NCI-H2227 treated with DMSO at 0.1 percent for 48 hours (cell line): ENCODE measurements around the gene SLA2.

Source experiments
- DNase-seq: peaks from one replicate; lab custom pipeline; 2025; lab: John Stamatoyannopoulos, UW

The SLA2 gene

GRCh38 chr20:36607586-36608387, 38.2 kb downstream of the SLA2 start:
- no peak for DNase-seq

DNA sequence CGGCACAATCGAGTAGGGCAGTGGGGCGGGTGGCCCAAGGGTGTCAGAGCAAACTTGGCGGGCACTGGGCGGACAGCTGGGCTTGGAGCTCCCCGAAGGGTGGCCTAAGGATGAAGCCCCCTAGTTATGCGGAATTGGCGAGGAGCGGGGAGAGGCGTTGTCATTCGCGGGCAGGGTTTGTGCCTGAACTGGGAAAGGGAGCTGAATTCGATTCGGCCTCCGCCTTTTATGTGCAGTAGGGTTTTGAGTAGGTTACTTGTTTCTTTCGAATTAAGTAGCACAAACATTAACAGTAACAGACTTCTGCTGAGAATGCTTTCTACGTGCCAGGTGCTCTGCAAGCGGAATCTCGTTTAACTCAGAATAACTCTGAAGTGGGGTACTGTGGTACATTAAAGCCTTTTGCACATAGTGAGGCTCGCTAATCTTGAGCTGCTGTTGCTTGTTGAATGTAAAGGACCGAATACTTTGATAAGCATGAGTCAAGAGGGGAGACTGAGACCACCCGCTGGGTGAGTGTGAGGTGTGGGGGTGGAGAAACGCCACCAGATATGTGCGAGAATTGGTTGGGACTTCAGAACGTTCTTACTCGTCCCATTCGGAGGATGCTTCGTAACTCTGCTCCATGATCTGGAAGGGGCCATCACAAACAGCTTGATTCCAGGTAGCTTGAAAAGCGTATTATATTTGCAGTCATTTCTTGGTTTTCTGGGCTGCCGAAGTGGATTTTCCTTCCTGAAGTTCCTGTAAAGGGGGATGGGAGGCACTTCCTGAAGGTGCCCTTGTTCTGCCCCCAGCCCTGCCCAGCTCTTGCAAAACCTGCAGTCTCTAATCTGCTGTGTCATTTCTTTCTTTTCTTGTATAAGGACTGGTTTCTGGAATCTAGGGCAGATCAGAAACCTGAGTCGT, 39.6 kb downstream of the SLA2 start:
- no peak for DNase-seq

GRCh38 chr20:36605399-36606157, 40.4 kb downstream of the SLA2 start, which contains the start of gene RAB5IF:
TSS of gene RAB5IF (plus strand) at chr20:36605779. CDS start at chr20:36605952, 173 bp downstream.
- DNase-seq = peak; percentile 98

DNA sequence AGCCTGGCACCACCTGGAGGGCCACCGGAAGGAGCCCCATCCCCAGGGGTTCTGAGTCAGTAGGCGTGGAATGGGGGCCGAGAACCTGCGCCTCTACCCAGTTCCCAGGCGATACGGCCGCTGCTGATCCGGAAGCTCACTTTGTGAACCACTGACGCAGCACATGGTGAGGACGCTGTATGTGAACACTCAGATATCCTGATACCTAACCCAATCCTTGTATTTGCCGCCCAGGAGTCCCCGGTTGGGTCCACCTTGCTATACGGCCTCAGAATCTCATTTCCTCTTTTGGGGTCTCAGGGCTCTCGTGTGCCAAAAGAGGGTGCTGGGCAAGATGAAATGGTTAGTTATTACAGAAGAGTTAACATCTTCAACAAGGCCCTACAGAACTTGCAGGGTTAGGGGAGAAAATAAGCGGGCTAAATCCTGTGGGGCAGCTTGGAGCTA, 41.0 kb downstream of the SLA2 start:
- DNase-seq = no peak

DNA sequence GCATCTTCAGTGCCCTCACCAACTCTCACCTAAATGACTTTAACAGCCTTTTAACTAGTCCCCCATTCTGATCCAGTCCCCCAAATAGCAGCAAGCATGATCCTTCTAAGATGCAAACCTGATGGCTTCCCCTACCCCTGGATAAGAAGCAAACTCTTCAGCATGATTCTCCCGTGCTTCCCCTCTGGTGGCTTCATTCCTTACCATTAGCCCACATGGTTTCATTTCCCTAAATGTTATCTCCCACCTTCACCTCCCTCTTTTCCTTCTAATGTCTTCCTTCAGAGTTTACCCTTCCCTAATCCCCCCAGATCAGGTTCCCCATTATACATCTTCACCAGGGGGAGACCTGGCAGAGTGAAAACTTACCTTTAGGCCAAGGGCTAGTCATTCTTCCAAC, 44.5 kb downstream of the SLA2 start:
- no peak for DNase-seq

GRCh38 chr20:36599912-36600345, 46.1 kb downstream of the SLA2 start:
- no peak for DNase-seq

GRCh38 chr20:36593347-36593929, 52.6 kb downstream of the SLA2 start:
- no peak for DNase-seq

- DNase-seq = no peak
Observed at GRCh38 chr20:36591854-36592641, 53.9 kb downstream of the SLA2 start.

GRCh38 chr20:36591281-36591680, 54.7 kb downstream of the SLA2 start:
- no peak for DNase-seq

DNA sequence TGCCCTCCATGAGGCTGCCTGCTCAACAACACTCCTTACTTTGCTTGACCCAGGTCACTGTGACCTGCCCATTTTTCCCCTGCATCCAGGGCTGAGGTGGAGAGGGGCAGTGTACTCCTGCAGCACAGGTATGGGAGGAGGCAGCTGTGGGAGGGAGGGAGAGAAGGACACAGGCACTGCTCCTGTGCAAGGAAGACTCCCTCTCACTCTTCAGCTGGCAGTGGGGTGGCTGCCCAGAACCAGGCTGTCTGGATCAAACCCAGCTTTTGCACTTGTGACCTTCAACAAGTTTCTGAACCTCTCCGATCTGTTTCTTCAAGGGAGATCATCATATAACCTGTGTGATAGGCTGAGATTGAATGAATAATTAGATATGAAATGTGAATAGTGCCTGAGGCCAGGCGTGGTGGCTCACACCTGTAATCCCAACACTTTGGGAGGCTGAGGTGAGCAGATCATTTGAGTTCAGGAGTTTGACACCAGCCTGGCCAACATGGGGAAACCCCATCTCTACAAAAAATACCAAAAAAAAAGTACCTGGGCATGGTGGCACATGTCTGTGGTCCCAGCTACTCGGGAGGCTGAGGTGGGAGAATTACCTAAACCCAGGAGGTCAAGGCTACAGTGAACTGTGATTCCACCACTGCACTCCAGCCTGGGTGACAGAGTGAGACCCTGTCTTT, 58.5 kb downstream of the SLA2 start:
- DNase-seq = no peak

DNA sequence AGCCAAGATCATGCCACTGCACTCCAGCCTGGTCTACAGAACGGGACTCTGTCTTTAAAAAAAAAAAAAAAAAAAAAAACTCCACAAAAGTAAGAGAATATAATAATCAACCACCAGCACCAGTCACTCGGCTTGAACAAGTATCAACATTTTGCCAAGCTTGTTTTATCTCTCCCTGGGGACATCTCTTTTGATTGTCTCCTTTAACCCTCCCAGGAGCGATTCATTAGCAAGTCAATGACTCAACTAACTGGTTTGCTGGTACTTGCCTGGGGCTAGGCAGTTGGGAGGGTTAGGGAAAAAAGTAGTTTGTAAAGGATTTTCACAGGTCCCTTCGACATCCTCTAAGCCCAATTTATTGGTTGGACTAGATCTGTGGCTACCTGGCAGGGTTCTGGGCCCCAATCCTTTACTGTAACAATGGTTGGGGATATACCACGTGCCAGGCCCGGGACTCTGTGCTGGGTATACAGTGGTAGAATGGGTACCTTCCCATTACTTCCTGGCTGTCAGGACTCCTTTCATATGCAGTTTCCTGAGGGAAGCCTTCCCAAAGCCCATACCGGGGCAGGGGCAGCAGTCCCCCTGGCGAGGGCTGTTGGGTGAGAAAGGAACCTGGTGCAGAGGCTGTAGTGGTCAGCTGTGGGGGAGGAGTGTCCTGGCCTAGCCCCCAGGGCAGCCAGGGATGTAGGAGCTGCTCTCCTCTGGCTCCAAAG, 60.4 kb downstream of the SLA2 start:
- DNase-seq = no peak

- DNase-seq = no peak
Observed at GRCh38 chr20:36584018-36584481, 61.9 kb downstream of the SLA2 start.

DNA sequence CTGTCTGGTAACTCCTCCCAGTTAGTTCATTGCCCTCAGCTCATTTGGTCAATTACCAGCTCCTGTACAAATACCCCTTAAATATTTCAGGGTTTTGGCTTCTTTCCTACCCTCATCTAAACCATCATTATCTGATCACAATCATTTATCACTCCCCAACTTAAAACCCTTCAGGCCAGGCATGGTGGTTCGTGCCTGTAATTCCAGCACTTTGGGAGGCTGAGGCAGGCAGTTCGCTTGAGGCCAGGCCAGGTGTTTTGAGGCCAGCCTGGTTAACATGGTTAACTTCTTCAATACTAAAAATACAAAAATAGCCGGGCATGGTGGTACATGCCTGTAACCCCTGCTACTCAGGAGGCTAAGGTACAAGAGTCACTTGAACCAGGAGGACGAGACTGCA, 63.2 kb downstream of the SLA2 start:
- no peak for DNase-seq

- no peak for DNase-seq
Observed at GRCh38 chr20:36582322-36582721, 63.7 kb downstream of the SLA2 start.

DNA sequence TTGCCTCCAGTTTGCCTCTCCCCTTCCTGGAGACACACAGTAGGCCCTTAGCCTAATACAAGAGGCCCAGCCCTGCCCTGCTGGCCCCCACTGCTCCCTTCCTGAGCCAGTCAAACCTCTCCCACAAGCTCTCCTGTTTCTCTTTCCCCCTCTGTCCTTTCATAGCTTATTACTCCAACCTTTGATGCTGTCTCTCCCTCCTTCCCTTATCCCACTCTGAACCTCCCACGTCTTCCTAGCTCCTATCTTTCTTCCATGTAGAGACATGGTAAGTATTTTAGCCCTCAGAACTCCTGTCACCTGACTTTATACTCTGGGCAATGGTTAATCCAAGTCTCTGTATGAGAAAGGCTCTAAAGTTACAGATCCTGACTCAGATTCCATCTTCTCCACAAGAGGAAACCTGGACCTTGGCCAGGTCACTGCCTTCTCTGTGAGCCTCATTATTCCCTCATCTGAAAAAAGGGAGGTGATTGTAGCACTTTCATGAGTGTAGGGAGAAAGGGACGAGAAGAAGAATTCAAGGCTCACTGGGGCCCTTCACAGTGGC, 65.9 kb downstream of the SLA2 start:
- DNase-seq = no peak

GRCh38 chr20:36578356-36579041, 67.5 kb downstream of the SLA2 start:
- no peak for DNase-seq

DNA sequence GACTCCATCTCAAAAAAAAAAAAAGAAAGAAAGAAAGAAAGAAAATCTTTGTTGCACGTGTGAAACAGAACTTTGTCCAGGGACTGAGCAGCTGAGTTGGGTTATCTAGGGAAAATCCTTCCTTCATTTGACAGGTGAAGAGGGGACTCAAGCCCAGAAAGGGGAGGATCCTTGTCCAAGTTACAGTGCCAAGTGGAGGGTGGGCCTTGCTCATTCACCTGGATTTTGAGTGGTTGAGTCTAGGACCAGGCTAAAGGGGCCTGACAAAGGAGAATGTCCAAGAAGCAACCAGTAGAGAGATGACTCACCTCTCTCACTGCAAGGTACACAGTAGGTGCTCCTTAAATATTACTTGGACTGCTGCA, 69.9 kb downstream of the SLA2 start:
- no peak for DNase-seq

GRCh38 chr20:36574366-36575135, 71.4 kb downstream of the SLA2 start:
- DNase-seq = no peak
